ENCODE results near the gene SAMD13. TPM values are rescaled to one million over a fixed set of nuclear protein-coding genes. Genes with fewer than 3 reads are reported as not detected.

SAMD13 gene
- total and polyA plus RNA-seq, 2 of the 4 experiments (the other 2 are of a cell fraction), result 0.27 to 0.36 TPM

DNA sequence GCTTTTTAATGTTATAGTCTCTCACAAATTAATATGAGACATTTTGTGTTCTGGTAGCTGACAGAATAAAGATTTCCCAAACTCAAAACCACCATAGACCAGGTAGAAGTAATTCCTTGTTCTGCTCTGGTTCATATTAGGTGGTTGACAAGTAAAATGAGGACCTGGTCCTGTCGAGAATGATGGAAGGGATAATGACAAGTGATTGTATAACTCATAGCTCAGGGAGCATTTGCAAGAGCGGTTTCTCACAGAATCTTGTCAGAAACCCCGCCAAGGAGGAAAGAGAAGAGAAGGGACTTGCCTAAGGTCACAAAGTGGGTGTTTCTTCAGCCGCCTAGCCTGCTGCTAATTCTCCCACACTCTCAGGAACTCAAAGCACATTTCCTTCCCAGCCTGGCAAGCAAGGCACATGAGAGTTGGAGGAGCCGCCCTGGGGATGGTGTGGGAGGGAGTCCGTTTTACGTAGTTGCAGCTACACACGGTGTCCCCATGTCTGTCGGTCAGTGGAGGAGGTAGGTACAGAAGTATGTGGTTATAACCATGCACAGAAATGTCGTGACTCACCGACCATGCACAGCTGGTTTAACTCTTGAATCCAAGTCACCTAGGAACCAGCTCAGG lies 46.5 kb downstream of the SAMD13 start:
- H2AK5ac ChIP-seq (ENCODE audit: low read depth, low read length), result peak overlapping the region; percentile 57
- 0 out of 2 replicates have a peak overlapping the region, but pooled peaks have one; percentile 32 for H2BK120ac ChIP-seq (ENCODE audit: low read depth, low read length)
- H3K27me3 ChIP-seq (ENCODE audit: control insufficient read depth, insufficient read depth, low read length), result no peaks in the 10 kb centered on the region
- H2AK9ac ChIP-seq (replicated peaks; ENCODE audit: low read depth, low read length, poor library complexity), result peak overlapping the region; percentile 42
- peak overlapping the region; percentile 26 for H2AFZ ChIP-seq (replicated peaks; ENCODE audit: low read length, poor library complexity)
- H3K4me2 ChIP-seq (ENCODE audit: low read depth, low read length), result no peak overlapping the region
- H4K5ac ChIP-seq (ENCODE audit: low read depth, low read length), result peak overlapping the region; percentile 42
- dilution Hi-C loops (cut with HindIII; ENCODE audit: low sequenced_read_pairs, unreplicated experiment), result no loop called here
- H3K4me3 ChIP-seq (ENCODE audit: insufficient read depth, low read depth, low read length), result no peak overlapping the region
- peak overlapping the region; percentile 6; the same call in 1 of the 2 replicates for H3K18ac ChIP-seq (ENCODE audit: low read depth, low read length)
- ATAC-seq (ENCODE audit: low read depth) (no peak), DNase-seq (peak; percentile 39)
- peak overlapping the region; percentile 25; the same call in 1 of the 2 replicates for H3K14ac ChIP-seq (replicated peaks; ENCODE audit: low read depth, low read length)
- H3K4me1 ChIP-seq (ENCODE audit: control insufficient read depth, insufficient read depth, low read length), result peaks cover 9% of the 10 kb centered on the region
- H3K4ac ChIP-seq (ENCODE audit: low read depth, low read length), result peak overlapping the region; percentile 41
- H3K9ac ChIP-seq (ENCODE audit: low read depth, low read length), result no peak overlapping the region
- no peaks in the 10 kb centered on the region for H3K9me1 ChIP-seq (ENCODE audit: insufficient read depth, low read length)
- H2BK20ac ChIP-seq (ENCODE audit: low read depth, low read length), result peak overlapping the region; percentile 75; the same call in 1 of the 2 replicates
- ChIA-PET POLR2A (ENCODE audit: unreplicated experiment) (no interaction called here), CTCF (no interaction called here)
- intact Hi-C loops (cut with micrococcal nuclease), result no loop called here
- no peak for TF ChIP-seq CHD1 (IDR thresholded peaks at IDR 0.05; ENCODE audit: low read depth, low read length)
- TF ChIP-seq MXI1 (IDR thresholded peaks at IDR 0.05; ENCODE audit: borderline replicate concordance, low read depth, low read length), result no peak
- TF ChIP-seq MAFK (IDR thresholded peaks at IDR 0.05; ENCODE audit: low read depth, low read length), result no peak
- no peak for TF ChIP-seq NFE2L2 (IDR thresholded peaks at IDR 0.05; ENCODE audit: low read depth, low read length)
- no peak for TF ChIP-seq SMC3 (IDR thresholded peaks at IDR 0.05; ENCODE audit: low read depth, low read length)
- TF ChIP-seq FOS (IDR thresholded peaks at IDR 0.05; ENCODE audit: low read depth, low read length), result no peak
- no peak for TF ChIP-seq MAZ (IDR thresholded peaks at IDR 0.05; ENCODE audit: borderline replicate concordance, low read depth, low read length)
- no peak for TF ChIP-seq RFX5 (IDR thresholded peaks at IDR 0.05; ENCODE audit: low read depth, low read length)
- no peak for TF ChIP-seq BHLHE40 (IDR thresholded peaks at IDR 0.05; ENCODE audit: low read depth, low read length)
- TF ChIP-seq, protein P1, sequence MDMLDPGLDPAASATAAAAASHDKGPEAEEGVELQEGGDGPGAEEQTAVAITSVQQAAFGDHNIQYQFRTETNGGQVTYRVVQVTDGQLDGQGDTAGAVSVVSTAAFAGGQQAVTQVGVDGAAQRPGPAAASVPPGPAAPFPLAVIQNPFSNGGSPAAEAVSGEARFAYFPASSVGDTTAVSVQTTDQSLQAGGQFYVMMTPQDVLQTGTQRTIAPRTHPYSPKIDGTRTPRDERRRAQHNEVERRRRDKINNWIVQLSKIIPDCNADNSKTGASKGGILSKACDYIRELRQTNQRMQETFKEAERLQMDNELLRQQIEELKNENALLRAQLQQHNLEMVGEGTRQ (IDR thresholded peaks at IDR 0.05; ENCODE audit: low read depth, low read length), result no peak
- no peak for TF ChIP-seq RCOR1 (IDR thresholded peaks at IDR 0.05; ENCODE audit: insufficient replicate concordance, low read length)
- TF ChIP-seq CEBPB (IDR thresholded peaks at IDR 0.05; ENCODE audit: low read depth, low read length), result no peak
- TF ChIP-seq, protein P2, sequence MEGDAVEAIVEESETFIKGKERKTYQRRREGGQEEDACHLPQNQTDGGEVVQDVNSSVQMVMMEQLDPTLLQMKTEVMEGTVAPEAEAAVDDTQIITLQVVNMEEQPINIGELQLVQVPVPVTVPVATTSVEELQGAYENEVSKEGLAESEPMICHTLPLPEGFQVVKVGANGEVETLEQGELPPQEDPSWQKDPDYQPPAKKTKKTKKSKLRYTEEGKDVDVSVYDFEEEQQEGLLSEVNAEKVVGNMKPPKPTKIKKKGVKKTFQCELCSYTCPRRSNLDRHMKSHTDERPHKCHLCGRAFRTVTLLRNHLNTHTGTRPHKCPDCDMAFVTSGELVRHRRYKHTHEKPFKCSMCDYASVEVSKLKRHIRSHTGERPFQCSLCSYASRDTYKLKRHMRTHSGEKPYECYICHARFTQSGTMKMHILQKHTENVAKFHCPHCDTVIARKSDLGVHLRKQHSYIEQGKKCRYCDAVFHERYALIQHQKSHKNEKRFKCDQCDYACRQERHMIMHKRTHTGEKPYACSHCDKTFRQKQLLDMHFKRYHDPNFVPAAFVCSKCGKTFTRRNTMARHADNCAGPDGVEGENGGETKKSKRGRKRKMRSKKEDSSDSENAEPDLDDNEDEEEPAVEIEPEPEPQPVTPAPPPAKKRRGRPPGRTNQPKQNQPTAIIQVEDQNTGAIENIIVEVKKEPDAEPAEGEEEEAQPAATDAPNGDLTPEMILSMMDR (conservative IDR thresholded peaks at IDR 0.05; ENCODE audit: low read depth, low read length), result no peak
- no peak for TF ChIP-seq RAD21 (IDR thresholded peaks at IDR 0.05; ENCODE audit: low read length)
- H4K8ac ChIP-seq (ENCODE audit: low read depth in 2 of 2, low read length in 2 of 2), result peak overlapping the region; percentile 23 to 50; a peak in 2 of 4 replicates
- no peaks in the 10 kb centered on the region for H3K79me1 ChIP-seq (ENCODE audit: low read depth in 1 of 2, low read length in 2 of 2)
- no TSS peak for BruUV-seq (replicated peaks)
- peak overlapping the region; percentile 29; the same call in 1 of the 2 replicates for H3K23ac ChIP-seq (ENCODE audit: low read depth, low read length)
- H3K36me3 ChIP-seq (ENCODE audit: control insufficient read depth, insufficient read depth, low read length), result no peaks in the 10 kb centered on the region
- H3K27ac ChIP-seq (ENCODE audit: insufficient read depth, low read length), result no peak overlapping the region
- H3K9me3 ChIP-seq (ENCODE audit: control insufficient read depth, insufficient read depth, low read length), result no peaks in the 10 kb centered on the region
- peak overlapping the region; percentile 37 for H4K91ac ChIP-seq (ENCODE audit: insufficient read depth, low read depth, low read length)
- WGBS, 2 experiments (ENCODE audit: extremely low coverage in 2 of 2, insufficient read length in 1 of 2), result 90% methylated on average over 2 of the region's 11 CpGs; no CpG with 5 or more reads in 1 of the 2 experiments
- no peaks in the 10 kb centered on the region for H4K20me1 ChIP-seq (ENCODE audit: insufficient read depth, low read length)
- in situ Hi-C loops (cut with MboI; ENCODE audit: low sequenced_read_pairs), result no loop called here
- H2BK5ac ChIP-seq (ENCODE audit: low read depth, low read length, poor library complexity, severe bottlenecking), result peak overlapping the region; percentile 69
- peak overlapping the region; percentile 78; the same call in 1 of the 3 replicates for H2BK15ac ChIP-seq (ENCODE audit: low read depth, low read length)
- H3K56ac ChIP-seq (ENCODE audit: extremely low read depth, insufficient read depth, low read length), result no peak overlapping the region
